ENCODE data around the gene PLA2G7.

- TF ChIP-seq CTCF (IDR thresholded peaks at IDR 0.05) (no peak), POLR2A (IDR thresholded peaks at IDR 0.05; ENCODE audit: low read depth) (no peak), EP300 (IDR thresholded peaks at IDR 0.05) (no peak)
These were observed 13.8 kb upstream of the PLA2G7 start for GRCh38 chr6:46748940-46749503.

Measured in esophagus muscularis mucosa (tissue), 4 donors.